ENCODE measurements around the gene KLHL22.
A peak's percentile ranks its signal among the peaks of the same experiment; 100 is the strongest.
"Not testable (repeated sequence)": the region's sequence is repeated elsewhere in the genome, so short reads cannot be mapped to it uniquely, and the experiment has no call there.

The KLHL22 gene

DNA sequence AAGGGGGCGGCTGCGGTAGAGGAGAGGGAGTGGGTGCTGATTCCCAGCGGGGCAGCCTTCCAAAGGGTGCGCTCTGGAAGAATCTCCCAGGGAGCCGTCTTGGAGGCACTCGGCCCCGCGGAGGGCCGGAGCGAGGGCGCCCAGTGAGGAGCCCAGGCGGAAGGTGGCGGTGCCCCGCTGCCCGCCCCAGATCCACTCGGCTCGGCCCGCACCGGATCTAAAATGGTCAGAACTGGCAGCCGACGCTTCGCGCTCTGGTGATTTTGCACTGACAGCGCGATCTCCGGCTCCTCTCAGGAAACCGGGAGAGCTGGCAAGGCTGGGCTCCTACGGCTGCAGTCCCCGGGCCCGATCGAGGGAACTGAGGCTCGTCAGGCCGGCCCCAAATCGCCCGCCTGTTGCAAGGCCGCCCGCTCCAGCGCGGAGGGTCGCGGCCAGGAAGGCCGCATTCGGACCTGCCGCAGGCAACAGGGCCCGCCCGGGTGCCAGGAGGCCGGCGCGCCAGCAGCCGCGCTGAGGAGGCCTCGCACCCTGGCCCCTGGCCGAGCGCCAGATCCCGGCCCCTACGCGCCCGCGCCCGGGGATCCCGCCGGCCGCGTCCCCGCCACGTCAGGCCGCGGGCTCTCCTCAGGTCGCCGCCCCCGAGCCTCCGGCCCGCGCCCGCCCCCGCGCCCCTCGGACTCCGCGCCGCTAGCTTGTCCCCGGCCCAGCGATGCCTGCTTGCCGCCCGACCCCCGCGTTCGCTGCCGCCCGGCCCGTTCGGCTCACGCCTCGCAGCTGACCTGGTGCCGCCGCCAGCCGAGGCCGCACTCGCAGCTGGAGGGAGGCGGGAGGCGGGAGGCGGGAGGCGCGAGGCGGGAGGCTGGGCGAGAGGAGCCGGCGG is at the start of gene KLHL22:
Gene KLHL22 (minus strand): TSS at position 818 of the 883 bp plus-strand sequence. CDS start 6,584 bp downstream, outside the sequence.
- DNase-seq (ENCODE audit: low spot score): peak; percentile 34

DNA sequence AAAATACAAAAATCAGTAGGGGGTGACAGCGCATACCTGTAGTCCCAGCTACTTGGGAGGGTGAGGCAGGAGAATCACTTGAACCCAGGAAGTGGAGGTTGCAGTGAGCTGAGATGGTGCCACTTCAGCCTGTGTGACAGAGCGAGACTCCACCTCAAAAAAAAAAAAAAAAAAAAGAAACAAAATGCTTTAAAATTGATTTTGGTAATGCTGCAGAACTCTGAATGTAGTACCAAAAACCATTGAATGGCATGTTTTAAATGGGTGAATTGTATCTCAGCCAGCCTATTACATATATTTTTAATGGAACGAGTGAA is 49.7 kb upstream of the KLHL22 start:
- not testable (repeated sequence) for DNase-seq (ENCODE audit: low spot score)

GRCh38 chr22:20542736-20543135 is 47.1 kb upstream of the KLHL22 start:
- no peak for DNase-seq (ENCODE audit: low spot score)

DNA sequence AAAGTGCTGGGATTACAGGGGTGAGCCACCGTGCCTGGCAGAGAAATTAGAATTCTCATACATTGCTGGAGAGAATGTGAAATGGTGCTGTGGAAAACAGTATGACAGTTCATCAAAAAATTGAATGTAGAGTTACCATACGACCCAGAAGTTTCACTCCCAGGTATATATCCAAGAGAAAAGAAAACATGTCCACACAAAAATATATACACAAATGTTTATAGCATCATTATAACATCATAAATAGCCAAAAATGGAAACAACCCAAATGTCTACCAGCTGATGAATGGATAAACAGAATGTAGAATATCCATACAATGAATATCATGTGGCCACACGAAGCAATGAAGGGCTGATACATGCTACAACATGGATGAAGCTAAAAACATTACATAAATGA is 46.5 kb upstream of the KLHL22 start:
- no peak for DNase-seq (ENCODE audit: low spot score)

GRCh38 chr22:20538875-20539274 is 43.3 kb upstream of the KLHL22 start:
- not testable (repeated sequence) for DNase-seq (ENCODE audit: low spot score)

DNA sequence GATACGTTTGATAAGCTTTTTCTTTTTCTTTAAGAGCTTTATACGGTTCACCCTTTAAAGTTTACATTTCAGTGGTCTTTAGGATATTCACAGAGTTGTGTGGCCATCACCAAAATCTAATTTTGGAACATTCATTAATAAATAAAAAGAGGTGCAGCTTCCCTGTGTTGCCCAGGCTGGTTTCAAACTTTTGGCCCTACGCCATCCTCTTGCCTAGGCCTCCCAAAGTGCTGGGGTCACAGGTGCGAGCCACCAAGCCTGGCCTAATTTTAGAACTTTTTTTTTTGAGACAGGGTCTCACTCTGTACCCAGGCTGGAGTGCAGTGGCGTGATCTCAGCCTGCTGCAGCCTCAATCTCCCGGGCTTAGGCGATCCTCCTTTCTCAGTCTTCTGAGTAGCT is 42.4 kb upstream of the KLHL22 start:
- DNase-seq (ENCODE audit: low spot score): no peak

DNA sequence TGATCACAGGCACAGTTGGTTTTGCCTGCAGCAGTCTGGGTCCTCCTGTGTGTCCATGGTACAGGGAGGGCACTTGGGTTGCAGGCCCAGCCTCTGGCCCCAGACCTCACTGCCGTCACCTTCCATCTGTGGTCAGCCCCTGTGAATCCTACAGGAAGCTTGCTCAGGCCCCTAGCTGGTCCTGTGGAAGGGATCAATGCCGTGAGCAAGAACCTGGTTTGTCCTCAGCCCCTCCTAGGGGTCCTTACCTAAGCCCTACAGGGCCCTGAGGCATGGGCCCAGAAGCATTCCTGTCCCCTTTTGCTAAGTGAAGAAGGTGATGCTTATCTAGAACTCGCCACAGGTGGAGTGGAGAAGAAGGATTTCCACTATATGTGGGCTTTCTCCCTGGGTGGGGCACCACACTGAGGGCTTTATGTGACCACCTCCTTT is 41.7 kb upstream of the KLHL22 start:
- DNase-seq (ENCODE audit: low spot score): no peak

DNA sequence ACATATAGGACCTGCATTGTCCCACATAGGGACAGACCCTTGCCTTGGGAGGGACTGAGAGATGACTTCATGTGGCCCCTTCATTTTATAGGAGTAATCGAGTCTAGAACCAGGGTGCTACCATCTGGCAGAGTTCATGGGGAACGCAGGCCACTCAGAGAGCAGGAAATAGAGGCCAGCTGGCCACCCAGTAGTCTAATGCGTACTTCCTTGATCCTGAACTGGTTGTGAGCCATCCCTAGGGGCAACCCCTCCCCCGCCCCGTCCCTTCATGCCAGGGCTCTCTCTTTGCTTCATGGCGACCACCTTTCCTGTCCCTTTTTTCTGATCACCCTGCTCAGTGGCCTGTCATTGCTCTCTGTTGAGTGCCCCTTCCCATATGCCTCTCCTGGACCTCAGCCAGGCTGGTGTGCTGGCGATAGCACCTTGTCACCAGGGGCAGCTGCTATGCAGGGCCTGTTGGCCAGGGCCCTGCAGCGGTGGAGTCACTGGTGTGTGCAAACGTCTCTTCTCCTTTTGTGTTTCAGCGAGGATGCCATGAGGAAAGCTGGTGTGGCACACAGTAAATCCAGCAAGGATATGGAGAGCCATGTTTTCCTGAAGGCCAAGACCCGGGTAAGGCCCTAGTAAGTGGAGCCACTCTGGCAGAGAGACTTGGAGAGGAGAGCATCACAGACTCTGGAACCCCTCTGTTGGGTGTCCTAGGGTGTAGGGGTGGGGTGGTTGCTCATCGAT is 41.2 kb upstream of the KLHL22 start:
- DNase-seq (ENCODE audit: low spot score): no peak

- DNase-seq (ENCODE audit: low spot score): peak; percentile 84
These were observed 38.3 kb upstream of the KLHL22 start for GRCh38 chr22:20533879-20534265.

GRCh38 chr22:20533095-20533878 is 37.7 kb upstream of the KLHL22 start:
- no peak for DNase-seq (ENCODE audit: low spot score)

DNA sequence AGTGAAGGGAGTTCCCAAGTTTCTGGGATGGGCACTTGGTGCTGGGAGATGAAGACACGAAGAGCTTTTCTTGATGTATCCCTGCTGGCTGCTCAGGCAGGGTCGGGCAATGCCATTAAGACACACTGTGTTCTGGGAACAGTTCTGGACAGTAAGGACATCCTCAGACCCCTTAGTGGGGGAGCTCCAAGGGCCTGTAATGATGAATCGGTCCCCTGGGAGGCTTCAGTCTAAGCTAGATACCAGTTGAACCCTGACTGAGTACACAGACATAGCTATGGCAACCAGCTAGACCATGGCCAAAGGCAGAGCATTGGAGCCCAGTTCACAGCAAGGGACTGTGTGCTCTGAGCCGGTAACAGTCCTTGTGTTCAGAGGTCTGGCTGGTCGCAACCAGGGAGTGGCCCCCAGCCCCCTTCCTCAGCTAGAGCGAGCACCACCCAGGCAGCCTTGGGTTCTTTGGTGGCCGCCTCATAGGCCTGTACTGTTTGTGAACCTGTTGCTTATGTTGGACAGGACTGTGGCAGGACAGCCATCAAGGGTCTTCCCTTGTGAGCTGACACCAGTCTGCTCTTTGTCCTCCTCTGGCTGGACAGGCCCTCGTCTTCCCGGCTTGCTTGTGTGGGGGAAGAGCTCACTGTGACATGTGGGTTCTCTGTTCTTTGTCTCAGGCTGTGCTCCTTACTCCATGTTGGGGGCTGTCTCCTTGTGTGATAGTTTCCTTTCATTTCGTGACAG is 36.8 kb upstream of the KLHL22 start:
- DNase-seq (ENCODE audit: low spot score): peak; percentile 53

GRCh38 chr22:20531404-20532201 is 36.0 kb upstream of the KLHL22 start:
- DNase-seq (ENCODE audit: low spot score): peak; percentile 56

GRCh38 chr22:20531154-20531403 is 35.5 kb upstream of the KLHL22 start:
- no peak for DNase-seq (ENCODE audit: low spot score)

DNA sequence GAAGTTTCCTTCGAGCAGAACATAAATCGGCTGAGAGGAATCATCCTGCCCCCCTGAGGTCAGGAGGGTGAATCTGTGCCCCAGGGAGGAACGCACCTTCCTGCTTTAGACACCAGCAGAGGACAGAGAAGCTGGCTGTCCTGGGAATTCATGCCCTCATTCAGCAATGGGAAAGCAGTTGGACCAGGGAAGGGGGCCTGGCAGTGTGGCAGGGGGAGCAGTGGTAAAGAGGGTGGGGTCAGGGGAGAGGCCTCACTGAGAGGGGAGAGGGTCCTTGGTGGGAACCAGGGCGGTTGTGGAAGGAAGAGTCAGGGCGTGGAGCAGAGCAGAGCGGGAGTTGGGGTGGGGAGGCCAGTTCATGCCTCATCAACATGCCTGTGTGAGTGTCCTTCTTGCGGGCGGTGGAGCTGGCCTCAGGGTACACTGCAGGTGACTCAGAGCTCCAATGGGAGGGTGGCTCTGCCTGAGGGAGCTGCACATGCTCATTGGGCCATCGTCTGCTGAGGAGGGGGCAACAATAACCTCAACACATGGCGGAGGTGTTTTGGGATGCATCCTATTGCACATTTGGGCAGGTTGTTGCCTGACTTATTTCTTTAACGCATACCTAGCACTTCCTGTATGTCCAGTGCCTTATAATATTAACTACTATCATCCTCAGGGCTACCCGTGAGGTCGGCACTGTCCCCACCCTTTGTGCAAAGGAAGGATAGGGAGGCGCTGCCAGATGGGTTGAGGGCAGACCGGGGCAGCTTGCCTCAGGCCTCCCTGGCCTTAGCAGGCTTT is 35.0 kb upstream of the KLHL22 start:
- no peak for DNase-seq (ENCODE audit: low spot score)

DNA sequence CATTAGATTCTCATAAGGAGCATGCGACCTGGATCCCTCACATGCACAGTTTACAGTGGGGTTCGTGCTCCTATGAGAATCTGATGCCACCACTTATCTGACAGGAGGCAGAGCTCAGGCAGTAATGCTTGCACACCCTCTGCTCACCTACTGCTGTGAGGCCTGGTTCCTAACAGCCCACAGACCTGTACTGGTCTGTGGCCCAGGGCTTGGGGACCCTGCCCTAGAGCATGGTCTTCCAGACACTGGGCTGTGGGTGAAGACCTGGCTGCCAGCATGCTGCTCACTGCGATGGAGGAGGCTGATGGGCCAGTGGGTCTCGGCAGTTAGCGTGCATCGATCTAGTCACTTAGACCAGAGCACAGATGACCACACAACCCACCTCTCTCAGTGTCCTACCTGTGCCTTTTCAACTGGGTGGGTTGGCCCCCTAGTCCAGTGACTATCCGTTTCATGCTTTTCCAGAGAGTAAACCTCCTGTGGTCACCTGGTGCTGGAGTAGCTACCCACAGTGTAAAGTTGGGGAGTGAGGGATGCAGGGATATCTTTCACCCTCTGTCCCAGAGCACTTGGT is 32.9 kb upstream of the KLHL22 start:
- no peak for DNase-seq (ENCODE audit: low spot score)

DNA sequence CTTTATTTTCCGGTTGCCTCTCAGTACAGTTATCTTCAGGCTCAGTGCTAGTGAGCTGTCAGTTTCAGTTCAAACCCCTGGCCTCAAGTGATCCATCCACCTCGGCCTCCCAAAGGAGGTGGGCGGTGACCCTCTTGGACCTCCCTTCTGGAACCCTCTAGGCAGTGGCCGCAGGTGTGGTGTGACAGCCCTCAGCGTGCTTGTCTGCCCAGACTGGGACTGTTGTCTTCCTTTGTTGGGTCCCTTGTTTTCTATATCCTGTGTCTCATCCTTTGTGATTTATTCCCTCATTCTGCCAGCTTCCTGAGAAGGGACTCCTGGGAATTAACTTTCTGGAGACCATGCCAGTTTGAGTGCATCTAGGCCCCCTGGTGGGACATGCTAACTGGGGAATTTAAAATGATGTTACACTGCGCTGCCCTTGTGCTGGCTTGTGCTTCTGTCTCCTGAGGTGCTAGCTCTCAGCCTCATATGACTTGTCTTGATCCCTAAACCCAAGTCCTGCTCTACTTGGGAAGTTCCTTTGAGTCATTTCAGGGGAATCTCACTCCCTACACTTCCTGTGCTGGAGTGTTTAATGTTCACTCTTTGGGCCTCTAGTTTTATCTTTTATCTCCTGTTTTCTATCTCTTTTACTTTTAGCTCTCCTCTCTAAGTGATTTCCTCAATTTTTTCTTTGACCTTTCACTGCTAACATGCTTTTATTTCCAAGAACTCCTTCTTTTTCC is 31.2 kb upstream of the KLHL22 start:
- no peak for DNase-seq (ENCODE audit: low spot score)

GRCh38 chr22:20526305-20526627 is 30.7 kb upstream of the KLHL22 start:
- no peak for DNase-seq (ENCODE audit: low spot score)

DNA sequence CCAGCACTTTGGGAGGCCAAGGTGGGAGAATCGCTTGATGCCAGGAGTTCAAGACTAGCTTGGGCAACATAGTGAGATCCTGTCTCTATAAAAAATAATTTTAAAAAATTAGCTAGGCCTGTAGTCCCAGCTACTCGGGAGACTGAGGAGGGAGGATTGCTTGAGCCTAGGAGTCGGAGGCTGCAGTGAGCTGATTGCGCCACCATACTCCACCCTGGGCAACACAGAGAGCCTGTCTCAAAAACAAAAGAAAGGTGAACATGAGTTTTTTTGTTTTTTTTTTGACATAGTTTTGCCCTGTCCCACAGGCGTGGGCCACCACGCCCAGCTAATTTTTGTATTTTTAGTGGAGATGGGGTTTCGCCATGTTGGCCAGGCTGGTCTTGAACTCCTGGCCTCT is 29.5 kb upstream of the KLHL22 start:
- no peak for DNase-seq (ENCODE audit: low spot score)

DNA sequence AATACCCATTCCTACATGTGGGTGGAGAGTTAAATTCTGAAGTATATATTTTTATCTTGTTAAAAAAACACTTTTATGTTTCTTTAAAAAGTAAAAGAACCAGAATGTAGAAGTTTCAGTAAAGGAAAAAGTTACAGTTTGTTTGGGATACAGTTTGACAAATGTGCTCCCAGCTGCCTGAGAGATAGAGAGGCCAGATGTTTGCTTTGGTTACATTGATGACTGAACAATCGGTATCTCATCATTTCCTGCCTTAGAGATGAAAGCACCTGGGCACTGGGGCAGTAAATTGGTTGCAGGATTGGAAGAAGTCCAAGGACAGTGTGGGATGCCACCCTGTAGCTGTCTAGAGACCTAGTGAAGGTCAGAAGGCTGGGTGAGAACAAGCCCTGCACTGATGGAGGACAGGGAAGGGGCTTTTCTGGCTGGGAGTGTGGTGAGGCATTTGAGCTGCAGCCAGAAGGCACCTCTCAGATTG is 28.4 kb upstream of the KLHL22 start:
- DNase-seq (ENCODE audit: low spot score): no peak
